Mesothelial cell of epicardium (in vitro differentiated cells): ENCODE data around the gene CDK17. TPM values are rescaled to one million over a fixed set of nuclear protein-coding genes. Genes with fewer than 3 reads are reported as not detected.

Source experiments
- DNase-seq, 2 experiments: peaks; one replicate each; pipeline ENCODE4 v3.0.0; 2021; ENCODE audit warnings: low spot score in 2 of 2; ENCODE audit not compliant: unreplicated experiment in 2 of 2
- H3K27ac Mint-ChIP-seq: 2 replicates; pipeline ENCODE4 v1.8.0; 2021; ENCODE audit warnings: mixed read lengths
- H3K27me3 Mint-ChIP-seq: 2 replicates; pipeline ENCODE4 v1.8.0; 2021; ENCODE audit warnings: low read depth, mixed read lengths
- H3K36me3 Mint-ChIP-seq: 2 replicates; pipeline ENCODE4 v1.8.0; 2021; ENCODE audit warnings: mixed read lengths
- H3K4me1 Mint-ChIP-seq: 2 replicates; pipeline ENCODE4 v1.8.0; 2021; ENCODE audit warnings: mixed read lengths
- H3K4me3 Mint-ChIP-seq: 2 replicates; pipeline ENCODE4 v1.8.0; 2021; ENCODE audit warnings: mild to moderate bottlenecking, moderate library complexity, mixed read lengths
- H3K9me3 Mint-ChIP-seq: 2 replicates; pipeline ENCODE4 v1.8.0; 2021; ENCODE audit warnings: mixed read lengths
- CTCF ChIP-seq: fragments of 200-600 bp; sonication (generic); IDR thresholded peaks from one replicate; pipeline ENCODE4 v1.5.0; 2021; ENCODE audit warnings: antibody characterized with exemption; ENCODE audit not compliant: unreplicated experiment
- total RNA-seq: library from RNA; stranded (reverse); gene quantifications from 3 replicates; pipeline ENCODE4 v1.2.1, GENCODE V29; 2021

The CDK17 gene
- total RNA-seq, 1 donor from 2014 or later = 40.5 TPM

GRCh38 chr12:96442906-96443305, 42.7 kb upstream of the CDK17 start:
- Mint-ChIP-seq H3K4me3 (no peak overlapping the region), H3K27me3 (no peaks in the 10 kb centered on the region), H3K9me3 (no peaks in the 10 kb centered on the region), H3K4me1 (peaks cover 10% of the 10 kb centered on the region), H3K36me3 (no peaks in the 10 kb centered on the region), H3K27ac (no peak overlapping the region)
- no peak for TF ChIP-seq CTCF
- DNase-seq = no peak

- H3K9me3 Mint-ChIP-seq = no peaks in the 10 kb centered on the region
- TF ChIP-seq CTCF = no peak
These were observed 41.6 kb upstream of the CDK17 start for GRCh38 chr12:96441816-96442215.

GRCh38 chr12:96438330-96438729, 38.1 kb upstream of the CDK17 start:
- no peak overlapping the region for H3K27ac Mint-ChIP-seq
- no peak for DNase-seq
- H3K4me1 Mint-ChIP-seq = peaks cover 6% of the 10 kb centered on the region
- H3K4me3 Mint-ChIP-seq = no peak overlapping the region
- no peak for TF ChIP-seq CTCF
- H3K27me3 Mint-ChIP-seq = no peaks in the 10 kb centered on the region
- no peaks in the 10 kb centered on the region for H3K9me3 Mint-ChIP-seq
- no peaks in the 10 kb centered on the region for H3K36me3 Mint-ChIP-seq

More at GRCh38 chr12:96441816-96442215, 41.6 kb upstream of the CDK17 start:
- Mint-ChIP-seq H3K4me1 (peaks cover 12% of the 10 kb centered on the region), H3K4me3 (no peak overlapping the region), H3K27ac (no peak overlapping the region), H3K36me3 (no peaks in the 10 kb centered on the region), H3K27me3 (no peaks in the 10 kb centered on the region)
- DNase-seq = no peak

GRCh38 chr12:96437171-96437445, 36.9 kb upstream of the CDK17 start:
- no peak for TF ChIP-seq CTCF
- Mint-ChIP-seq H3K27ac (no peak overlapping the region), H3K36me3 (no peaks in the 10 kb centered on the region), H3K9me3 (no peaks in the 10 kb centered on the region), H3K27me3 (no peaks in the 10 kb centered on the region), H3K4me1 (peaks cover 6% of the 10 kb centered on the region), H3K4me3 (no peak overlapping the region)
- DNase-seq = no peak

- no peak overlapping the region for H3K4me3 Mint-ChIP-seq
- TF ChIP-seq CTCF = no peak
- no peak for DNase-seq
- no peaks in the 10 kb centered on the region for H3K9me3 Mint-ChIP-seq
- peaks cover 6% of the 10 kb centered on the region for H3K4me1 Mint-ChIP-seq
- H3K27me3 Mint-ChIP-seq = no peaks in the 10 kb centered on the region
- H3K36me3 Mint-ChIP-seq = no peaks in the 10 kb centered on the region
- no peak overlapping the region for H3K27ac Mint-ChIP-seq
These were observed 36.3 kb upstream of the CDK17 start for GRCh38 chr12:96436366-96437170.
